ENCODE measurements around the gene LDLRAD3.

Gene LDLRAD3

GRCh38 chr11:36247493-36247892 lies 303.6 kb downstream of the LDLRAD3 start:
- Histone ChIP-seq H3K27ac (no peak overlapping the region), H3K4me3 (no peak overlapping the region)
- DNase-seq (ENCODE audit: low spot score), result no peak
- TF ChIP-seq, protein P1, sequence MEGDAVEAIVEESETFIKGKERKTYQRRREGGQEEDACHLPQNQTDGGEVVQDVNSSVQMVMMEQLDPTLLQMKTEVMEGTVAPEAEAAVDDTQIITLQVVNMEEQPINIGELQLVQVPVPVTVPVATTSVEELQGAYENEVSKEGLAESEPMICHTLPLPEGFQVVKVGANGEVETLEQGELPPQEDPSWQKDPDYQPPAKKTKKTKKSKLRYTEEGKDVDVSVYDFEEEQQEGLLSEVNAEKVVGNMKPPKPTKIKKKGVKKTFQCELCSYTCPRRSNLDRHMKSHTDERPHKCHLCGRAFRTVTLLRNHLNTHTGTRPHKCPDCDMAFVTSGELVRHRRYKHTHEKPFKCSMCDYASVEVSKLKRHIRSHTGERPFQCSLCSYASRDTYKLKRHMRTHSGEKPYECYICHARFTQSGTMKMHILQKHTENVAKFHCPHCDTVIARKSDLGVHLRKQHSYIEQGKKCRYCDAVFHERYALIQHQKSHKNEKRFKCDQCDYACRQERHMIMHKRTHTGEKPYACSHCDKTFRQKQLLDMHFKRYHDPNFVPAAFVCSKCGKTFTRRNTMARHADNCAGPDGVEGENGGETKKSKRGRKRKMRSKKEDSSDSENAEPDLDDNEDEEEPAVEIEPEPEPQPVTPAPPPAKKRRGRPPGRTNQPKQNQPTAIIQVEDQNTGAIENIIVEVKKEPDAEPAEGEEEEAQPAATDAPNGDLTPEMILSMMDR (IDR thresholded peaks at IDR 0.05), result no peak

DNA sequence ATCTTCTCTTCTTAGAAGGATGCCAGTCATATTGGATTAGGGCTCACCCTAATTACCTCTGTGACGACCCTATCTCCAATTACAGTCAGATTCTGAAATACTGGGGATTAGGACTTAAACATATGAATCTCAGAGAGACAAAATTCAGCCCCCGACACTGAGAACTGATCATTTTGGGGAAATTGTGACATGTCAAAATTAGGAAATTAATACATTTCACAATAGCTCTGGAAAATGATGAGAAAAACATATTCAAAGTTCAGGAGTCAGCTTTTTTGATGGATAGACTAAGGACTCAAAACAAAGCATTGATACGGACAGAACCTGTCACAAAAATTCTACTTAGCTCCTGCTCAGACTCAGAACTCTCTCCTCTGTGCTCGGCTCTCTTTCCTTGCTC lies 304.6 kb downstream of the LDLRAD3 start:
- DNase-seq (ENCODE audit: low spot score), result no peak
- TF ChIP-seq, protein P1 (IDR thresholded peaks at IDR 0.05), result no peak
- Histone ChIP-seq H3K4me3 (no peak overlapping the region), H3K27ac (no peak overlapping the region)

- Histone ChIP-seq H3K4me3 (no peak overlapping the region), H3K27ac (no peak overlapping the region)
- TF ChIP-seq, protein P1 (IDR thresholded peaks at IDR 0.05), result no peak
- no peak for DNase-seq (ENCODE audit: low spot score)
Observed at GRCh38 chr11:36249246-36249645, 305.4 kb downstream of the LDLRAD3 start.

GRCh38 chr11:36251823-36252222 lies 308.0 kb downstream of the LDLRAD3 start:
- H3K27ac ChIP-seq, result no peak overlapping the region
- TF ChIP-seq, protein P1 (IDR thresholded peaks at IDR 0.05), result no peak
- DNase-seq (ENCODE audit: low spot score), result no peak
- no peak overlapping the region for H3K4me3 ChIP-seq

- TF ChIP-seq, protein P1 (IDR thresholded peaks at IDR 0.05), result no peak
- no peak for DNase-seq (ENCODE audit: low spot score)
- H3K4me3 ChIP-seq, result no peak overlapping the region
- no peak overlapping the region for H3K27ac ChIP-seq
Observed at GRCh38 chr11:36253238-36253637, 309.4 kb downstream of the LDLRAD3 start.

DNA sequence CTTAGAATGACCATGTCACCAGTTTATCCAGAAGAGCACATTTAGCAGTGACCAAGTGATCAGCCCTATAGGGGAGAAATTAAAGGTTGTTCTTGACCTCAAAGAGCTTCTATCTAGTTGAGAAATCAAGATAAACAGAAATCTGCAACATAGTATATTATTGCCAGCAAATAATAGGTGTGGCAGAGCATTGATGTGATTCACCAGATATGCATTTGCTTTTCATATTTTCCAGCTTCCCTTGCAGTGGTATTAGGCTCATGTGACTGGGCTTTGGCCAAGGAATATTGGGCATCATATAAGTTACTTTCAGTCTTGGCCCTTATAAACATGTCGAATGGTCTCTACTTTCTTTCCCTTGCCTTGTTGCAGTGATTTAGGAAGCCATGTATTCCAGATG lies 310.9 kb downstream of the LDLRAD3 start:
- TF ChIP-seq, protein P1 (IDR thresholded peaks at IDR 0.05), result no peak
- no peak overlapping the region for H3K4me3 ChIP-seq
- DNase-seq (ENCODE audit: low spot score), result no peak
- no peak overlapping the region for H3K27ac ChIP-seq

DNA sequence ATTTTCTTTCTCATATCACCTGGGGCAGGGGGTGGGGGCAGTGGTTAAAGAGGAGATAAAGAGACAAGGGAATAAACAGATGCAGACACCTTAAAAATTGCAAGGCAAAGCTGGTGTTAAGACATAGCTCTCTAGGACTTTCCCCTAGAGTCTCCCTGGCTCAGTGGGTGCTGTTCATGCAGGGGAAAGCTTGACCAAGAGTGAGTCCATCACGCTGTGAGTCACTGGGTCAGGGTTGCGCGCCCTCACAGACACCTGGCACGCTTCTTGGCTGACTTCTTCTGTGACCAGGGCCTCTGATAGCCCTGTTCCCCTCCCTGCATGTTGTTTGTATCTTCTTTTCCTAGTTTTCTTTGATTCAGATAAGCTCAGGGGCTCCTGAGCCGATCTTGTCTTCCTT lies 313.5 kb downstream of the LDLRAD3 start:
- H3K4me3 ChIP-seq, result no peak overlapping the region
- no peak for DNase-seq (ENCODE audit: low spot score)
- no peak overlapping the region for H3K27ac ChIP-seq
- TF ChIP-seq, protein P1 (IDR thresholded peaks at IDR 0.05), result no peak
